ENCODE results near the gene SHC2. TPM values are rescaled to one million over a fixed set of nuclear protein-coding genes. Genes with fewer than 3 reads are reported as not detected.

Gene SHC2
- total and polyA plus RNA-seq, 2 of the 8 experiments (the other 6 are each of a cell fraction or from before 2014, with no cell fraction given), result 4.4 to 7.3 TPM

DNA sequence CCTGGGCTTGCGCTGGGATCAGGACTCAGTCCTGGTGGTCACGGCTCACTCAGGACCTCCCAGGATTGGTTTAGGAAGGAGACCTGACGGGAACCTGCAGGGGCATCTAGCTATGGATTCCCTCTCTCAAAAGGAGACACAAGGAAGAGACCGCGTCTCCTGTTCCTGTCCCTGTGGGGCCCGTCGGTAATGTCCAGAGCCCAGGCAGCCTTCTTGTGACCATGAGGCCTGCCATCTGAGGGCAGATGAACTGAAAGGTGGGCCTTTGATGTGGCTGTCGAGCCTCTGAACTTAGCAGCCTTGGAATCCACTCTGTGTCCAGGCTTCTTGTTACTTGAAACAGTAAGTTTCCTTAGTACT, 84.7 kb downstream of the SHC2 start:
- H2BK5ac ChIP-seq (ENCODE audit: low read depth, low read length), result no peak overlapping the region
- no peak overlapping the region for H3K4me2 ChIP-seq (ENCODE audit: insufficient read depth in 1 of 2, low read depth in 2 of 2, low read length in 2 of 2)
- no peak overlapping the region for H2BK12ac ChIP-seq (ENCODE audit: low read depth, low read length)
- H3K4me3 ChIP-seq (ENCODE audit: extremely low read depth in 1 of 4, insufficient read depth in 2 of 4, low read depth in 3 of 4, low read length in 4 of 4), result no peak overlapping the region
- no peaks in the 10 kb centered on the region for H3K79me2 ChIP-seq (ENCODE audit: control insufficient read depth in 1 of 2, insufficient read depth in 2 of 2, low read length in 2 of 2)
- no peaks in the 10 kb centered on the region; a peak in 1 of 7 replicates for H3K27me3 ChIP-seq (replicated peaks in 1 of 4; ENCODE audit: control insufficient read depth in 3 of 4, extremely low read depth in 1 of 4, insufficient read depth in 3 of 4, low read length in 3 of 4)
- H3K56ac ChIP-seq (replicated peaks; ENCODE audit: insufficient read length, low read depth, low read length), result no peak overlapping the region
- H3K14ac ChIP-seq (ENCODE audit: insufficient read length), result no peak overlapping the region
- no peak overlapping the region for H2AK5ac ChIP-seq (ENCODE audit: low read depth, low read length)
- ChIA-PET POLR2A (ENCODE audit: partially characterized antibody) (interaction anchor here (1.7 kb wide), 1 partner anchor 113 kb away, joined by 3 read pairs; no protein-coding TSS in a partner anchor), CTCF (ENCODE audit: partially characterized antibody) (interaction anchor here (0.8 to 2.9 kb wide), 2 partner anchors 7 to 28 kb away, joined by 3 to 16 read pairs; no protein-coding TSS in a partner anchor)
- no peak overlapping the region for H2AFZ ChIP-seq (ENCODE audit: low read length)
- H3K79me1 ChIP-seq (ENCODE audit: low read depth, low read length), result no peaks in the 10 kb centered on the region
- H2BK15ac ChIP-seq (ENCODE audit: low read length), result no peak overlapping the region
- no peak for DNase-seq (ENCODE audit: low read depth in 1 of 2, low spot score in 2 of 2)
- no peak overlapping the region for H3K9ac ChIP-seq (replicated peaks in 1 of 4; ENCODE audit: extremely low read depth in 1 of 4, low read depth in 3 of 4, low read length in 3 of 4)
- no peak overlapping the region for H3K23ac ChIP-seq (ENCODE audit: insufficient read length)
- no peaks in the 10 kb centered on the region for H3K9me3 ChIP-seq (ENCODE audit: insufficient read depth in 2 of 2, low read depth in 1 of 2, low read length in 1 of 2)
- FAIRE-seq, result no peak
- H4K20me1 ChIP-seq (replicated peaks in 1 of 2; ENCODE audit: control insufficient read depth in 1 of 2, insufficient read depth in 2 of 2, low read length in 2 of 2), result no peaks in the 10 kb centered on the region
- no peak overlapping the region for H4K5ac ChIP-seq (ENCODE audit: insufficient read length, low read depth, low read length)
- no peak overlapping the region; the same call in 1 of the 2 replicates for H4K8ac ChIP-seq (ENCODE audit: extremely low read depth, insufficient read depth, low read length)
- H2BK20ac ChIP-seq (ENCODE audit: low read length), result no peak overlapping the region
- no peaks in the 10 kb centered on the region for H3K36me3 ChIP-seq (ENCODE audit: control insufficient read depth in 2 of 4, insufficient read depth in 4 of 4, low read length in 3 of 4)
- no peaks in the 10 kb centered on the region for H3K23me2 ChIP-seq (ENCODE audit: low read depth, low read length)
- H4K91ac ChIP-seq (replicated peaks; ENCODE audit: insufficient read length, low read length), result no peak overlapping the region
- WGBS, 2 experiments (ENCODE audit: extremely low coverage in 1 of 2, insufficient coverage in 1 of 2, insufficient read length in 1 of 2, insufficient replicate concordance in 2 of 2, low coverage in 1 of 2, low lambda C conversion rate in 2 of 2, missing lambda C conversion rate in 1 of 2), result 94% methylated on average over 8 of the region's 8 CpGs; no CpG with 5 or more reads in 1 of the 2 experiments
- no peak overlapping the region for H3K4ac ChIP-seq (replicated peaks; ENCODE audit: insufficient read length, low read depth, low read length)
- no peak overlapping the region for H2BK120ac ChIP-seq (replicated peaks; ENCODE audit: low read depth, low read length)
- H3K4me1 ChIP-seq (replicated peaks in 1 of 4; ENCODE audit: control insufficient read depth in 3 of 4, insufficient read depth in 4 of 4, low read length in 3 of 4), result no peaks in the 10 kb centered on the region
- no peak overlapping the region for H3K27ac ChIP-seq (ENCODE audit: low read depth, low read length)
- no peak overlapping the region for H3K18ac ChIP-seq (ENCODE audit: extremely low read depth, low read length)
- TF ChIP-seq TEAD4 (IDR thresholded peaks at IDR 0.05; ENCODE audit: low read depth, low read length) (no peak), HDAC2 (IDR thresholded peaks at IDR 0.05; ENCODE audit: borderline replicate concordance in 1 of 2, low read depth in 2 of 2, low read length in 2 of 2) (no peak), ASH2L (IDR thresholded peaks at IDR 0.05; ENCODE audit: low read length) (no peak), NANOG (IDR thresholded peaks at IDR 0.05; ENCODE audit: insufficient read depth, low read depth, low read length, poor library complexity, severe bottlenecking) (no peak), CTBP2 (IDR thresholded peaks at IDR 0.05; ENCODE audit: borderline replicate concordance, insufficient read depth, insufficient read length, low read length) (no peak), NRF1 (IDR thresholded peaks at IDR 0.05; ENCODE audit: low read depth, low read length) (no peak), CEBPB (IDR thresholded peaks at IDR 0.05; ENCODE audit: low read depth, low read length) (no peak), SP1 (IDR thresholded peaks at IDR 0.05; ENCODE audit: low read depth, low read length) (no peak), TAF1 (IDR thresholded peaks at IDR 0.05; ENCODE audit: low read depth, low read length) (no peak), RNF2 (IDR thresholded peaks at IDR 0.05; ENCODE audit: borderline replicate concordance, low read depth, low read length, missing control alignments, poor library complexity, severe bottlenecking) (no peak), CHD1 (IDR thresholded peaks at IDR 0.05; ENCODE audit: low read depth, low read length) (no peak), TCF12 (IDR thresholded peaks at IDR 0.05; ENCODE audit: low read depth, low read length) (no peak), CREB1 (IDR thresholded peaks at IDR 0.05) (no peak), SP2 (IDR thresholded peaks at IDR 0.05; ENCODE audit: low read length) (no peak)
- TF ChIP-seq, protein P1, sequence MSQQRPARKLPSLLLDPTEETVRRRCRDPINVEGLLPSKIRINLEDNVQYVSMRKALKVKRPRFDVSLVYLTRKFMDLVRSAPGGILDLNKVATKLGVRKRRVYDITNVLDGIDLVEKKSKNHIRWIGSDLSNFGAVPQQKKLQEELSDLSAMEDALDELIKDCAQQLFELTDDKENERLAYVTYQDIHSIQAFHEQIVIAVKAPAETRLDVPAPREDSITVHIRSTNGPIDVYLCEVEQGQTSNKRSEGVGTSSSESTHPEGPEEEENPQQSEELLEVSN (IDR thresholded peaks at IDR 0.05), result no peak

All from H1 (cell line).